Measurements from ENCODE around the gene IP6K3.
A peak's percentile ranks its signal among the peaks of the same experiment; 100 is the strongest.

IP6K3 gene

DNA sequence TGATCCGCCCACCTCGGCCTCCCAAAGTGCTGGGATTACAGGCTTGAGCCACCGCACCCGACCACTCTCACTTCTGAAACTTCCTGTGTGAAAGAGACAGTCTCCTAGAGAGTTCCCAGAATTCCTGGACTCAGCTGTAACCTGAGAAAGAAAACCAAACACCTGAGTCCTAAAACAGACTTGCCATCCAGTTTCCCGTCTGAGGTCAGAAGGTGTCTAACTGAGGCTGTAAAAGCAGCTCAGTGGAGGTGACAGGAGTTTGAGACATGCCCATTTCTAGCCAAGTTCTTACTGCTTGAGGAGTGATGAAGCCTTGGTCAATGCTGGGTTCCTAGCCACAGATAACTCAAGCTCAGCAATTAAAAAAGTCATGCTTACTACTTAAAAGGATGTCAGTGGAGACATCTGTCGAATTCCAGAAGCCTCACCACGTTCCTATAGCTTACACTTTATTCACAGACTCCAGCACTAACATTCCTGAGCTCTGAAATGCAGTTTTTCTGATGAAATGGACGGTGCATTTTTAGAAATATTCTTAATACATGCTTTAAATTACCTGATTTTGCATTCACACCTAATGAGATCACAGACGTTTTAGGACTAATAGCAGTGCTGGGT, 41.3 kb downstream of the IP6K3 start:
- DNase-seq (ENCODE audit: low read depth): no peak

DNA sequence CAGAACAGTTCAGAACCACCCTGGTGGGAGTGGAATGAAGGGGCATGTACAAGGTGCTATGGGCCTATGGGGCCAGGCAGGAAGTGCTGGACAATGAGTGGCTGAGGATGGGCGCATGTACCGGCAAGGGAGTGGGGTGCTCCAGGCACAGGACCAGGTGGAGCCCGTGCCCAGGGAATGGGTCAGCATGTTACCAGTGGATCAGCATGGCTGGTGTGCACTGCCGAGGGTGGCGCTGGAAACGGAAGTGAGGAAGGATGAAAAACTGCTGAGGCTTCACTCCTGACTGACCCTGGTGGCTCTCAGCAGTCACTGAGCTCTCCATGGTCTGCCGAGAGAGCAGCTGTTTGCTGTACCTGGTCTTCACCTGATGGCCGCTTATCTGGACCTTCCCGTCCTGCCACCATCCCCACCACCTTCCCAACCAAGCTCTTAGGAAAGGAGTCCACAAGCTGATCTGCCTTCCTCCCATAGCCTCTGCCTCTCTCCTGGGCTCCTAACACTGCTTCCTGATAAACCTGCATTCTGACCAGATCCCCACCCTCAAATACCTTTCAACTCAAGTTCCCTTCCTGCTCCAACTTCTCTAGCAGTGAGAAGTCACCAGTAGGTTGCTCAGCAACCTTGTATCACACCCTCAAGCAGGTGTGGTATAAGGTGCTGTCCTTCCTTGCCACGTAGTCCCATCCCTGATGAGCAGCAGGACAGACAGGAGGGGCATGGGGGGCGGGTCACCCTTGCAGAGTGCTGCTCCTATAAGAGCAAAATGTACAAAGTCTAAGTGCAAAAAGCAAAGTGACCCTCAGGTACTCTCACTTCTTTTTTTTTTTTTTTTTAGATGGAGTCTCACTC, 42.3 kb downstream of the IP6K3 start:
- DNase-seq (ENCODE audit: low read depth): no peak

DNA sequence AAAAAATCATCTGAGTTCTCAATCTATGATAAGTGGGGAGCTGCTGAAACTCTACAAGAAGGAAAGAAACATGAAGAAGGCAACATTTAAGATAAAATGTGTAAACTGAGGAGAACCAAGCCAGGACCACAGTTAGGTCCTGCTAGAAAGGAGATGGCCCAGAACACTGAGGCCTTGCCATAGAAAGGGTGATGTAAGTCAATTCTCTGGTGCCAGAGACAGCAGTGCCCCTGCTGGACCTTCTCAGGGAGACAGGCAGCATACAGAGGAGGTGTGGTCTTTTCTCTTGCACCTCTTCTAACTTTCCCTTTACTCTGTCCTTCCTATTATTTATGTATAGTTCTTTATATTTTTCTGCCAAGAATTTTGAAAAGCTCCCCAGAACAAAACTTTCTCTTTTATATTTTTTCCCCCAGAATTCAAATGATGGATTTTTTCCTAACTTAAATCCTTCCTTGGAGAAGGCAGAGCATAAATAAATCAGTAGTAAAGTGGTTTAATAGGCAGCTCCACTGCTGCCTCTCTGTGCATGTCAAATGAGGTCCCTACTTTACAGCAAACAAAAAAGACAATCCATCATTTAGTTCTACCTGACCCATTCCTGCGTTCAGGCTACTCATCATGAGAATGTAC, 44.2 kb downstream of the IP6K3 start:
- peak; percentile 52 for DNase-seq (ENCODE audit: low read depth)

DNA sequence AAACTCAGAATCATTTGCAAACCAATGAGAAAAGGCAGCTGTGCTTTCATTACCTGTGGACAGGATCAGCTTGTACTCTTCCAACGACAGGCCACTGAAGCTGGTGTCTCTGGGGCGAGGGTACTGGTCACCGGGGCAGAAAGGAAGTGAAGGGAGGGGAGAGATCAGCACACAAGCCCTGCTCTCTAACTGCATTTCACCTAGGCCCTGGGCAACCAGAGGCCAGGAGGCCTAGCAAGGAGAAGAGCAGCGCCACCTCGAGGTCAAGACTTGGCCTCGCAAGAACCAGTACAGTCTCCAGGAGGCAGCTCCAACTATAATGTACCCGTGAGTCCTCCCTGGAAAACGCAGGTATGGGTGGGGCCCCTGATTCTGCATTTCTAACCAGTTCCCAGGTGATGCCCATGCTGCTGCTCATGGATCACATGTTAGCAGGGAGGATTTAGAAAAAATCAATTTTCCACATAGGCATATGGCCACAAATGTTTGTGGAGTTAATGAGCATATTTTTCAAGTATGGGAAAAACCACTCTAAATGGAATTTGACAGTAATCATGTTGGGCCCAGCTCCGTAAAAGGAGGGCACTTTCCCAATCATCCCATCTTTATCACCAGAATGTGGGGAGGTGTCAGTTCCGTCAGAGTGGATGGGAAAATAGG, 46.2 kb downstream of the IP6K3 start:
- no peak for DNase-seq (ENCODE audit: low read depth)

DNA sequence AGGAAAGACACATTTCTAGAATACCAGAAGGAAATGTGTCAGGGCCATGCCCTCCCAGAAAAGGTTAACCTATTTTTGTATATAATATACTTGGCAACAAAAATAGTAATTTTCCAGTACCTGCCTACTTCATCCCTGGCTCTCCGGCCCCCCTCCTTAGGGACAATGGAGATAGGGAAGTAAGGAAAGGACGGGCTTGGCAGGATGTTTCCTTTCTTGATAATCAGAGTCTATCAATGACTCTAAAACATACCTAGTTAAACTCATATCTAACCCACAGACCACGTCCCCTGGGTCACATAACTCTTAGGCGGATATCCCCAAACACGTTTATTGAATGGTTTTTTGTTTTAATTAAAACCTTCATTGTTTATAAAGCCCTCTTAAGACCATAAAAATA, 47.0 kb downstream of the IP6K3 start:
- no peak for DNase-seq (ENCODE audit: low read depth)

DNA sequence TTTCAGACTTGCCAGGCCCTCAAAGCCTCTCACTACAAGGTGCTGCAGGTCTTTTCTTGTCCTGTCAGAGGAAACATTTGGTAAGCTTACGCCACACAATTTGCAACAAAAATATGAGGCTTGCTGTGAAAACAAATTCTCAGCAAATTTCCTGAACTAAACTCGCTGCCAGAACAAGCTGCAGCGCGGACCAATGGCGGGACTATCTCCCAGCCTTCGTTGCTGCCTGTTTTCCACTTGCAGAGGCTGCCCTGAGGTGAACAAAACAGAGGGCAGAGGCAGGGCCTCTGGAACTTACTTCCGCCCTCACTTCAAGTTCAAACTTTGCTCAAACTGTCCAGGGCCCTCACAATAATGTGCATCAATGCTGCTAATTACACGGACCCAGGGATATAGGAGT, 47.6 kb downstream of the IP6K3 start:
- no peak for DNase-seq (ENCODE audit: low read depth)

DNA sequence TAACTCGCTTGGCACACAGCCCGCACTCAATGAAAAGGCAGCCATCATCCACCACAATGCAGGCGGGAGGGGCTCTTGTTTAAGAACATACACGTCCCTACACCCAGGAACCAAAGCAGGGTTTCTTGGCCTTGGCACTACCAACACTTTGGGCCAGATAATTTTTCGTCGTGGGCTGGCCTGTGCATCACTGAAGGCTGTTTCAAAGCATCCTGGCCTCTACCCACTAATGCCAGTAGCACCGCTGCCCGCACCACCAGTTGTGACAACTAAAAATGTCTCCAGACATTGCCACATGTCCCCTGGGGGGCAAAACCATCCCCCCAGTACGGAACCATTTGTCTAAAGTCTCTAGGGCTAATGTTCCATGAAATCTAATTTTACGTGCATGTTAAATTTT, 48.2 kb downstream of the IP6K3 start:
- DNase-seq (ENCODE audit: low read depth): no peak

DNA sequence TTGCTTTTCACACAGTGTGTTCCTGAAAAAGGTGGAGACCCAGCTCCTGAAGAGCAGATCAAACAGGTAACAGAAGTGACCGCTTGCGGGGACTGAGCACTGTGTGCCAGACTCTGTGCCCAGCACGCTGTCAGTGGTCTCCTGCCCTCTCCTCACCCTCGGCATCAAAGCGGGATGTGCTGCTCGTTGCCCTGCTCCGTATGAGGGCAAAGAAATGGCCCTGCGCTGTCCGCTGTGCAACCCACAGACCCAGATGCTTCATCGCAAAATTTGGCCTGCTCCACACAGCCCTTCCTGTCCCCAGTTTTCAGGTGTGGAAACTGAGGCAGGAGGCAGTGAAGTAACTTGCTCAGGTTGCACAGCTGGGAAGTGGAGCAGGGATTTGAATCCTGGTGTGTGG, 48.9 kb downstream of the IP6K3 start:
- no peak for DNase-seq (ENCODE audit: low read depth)

DNA sequence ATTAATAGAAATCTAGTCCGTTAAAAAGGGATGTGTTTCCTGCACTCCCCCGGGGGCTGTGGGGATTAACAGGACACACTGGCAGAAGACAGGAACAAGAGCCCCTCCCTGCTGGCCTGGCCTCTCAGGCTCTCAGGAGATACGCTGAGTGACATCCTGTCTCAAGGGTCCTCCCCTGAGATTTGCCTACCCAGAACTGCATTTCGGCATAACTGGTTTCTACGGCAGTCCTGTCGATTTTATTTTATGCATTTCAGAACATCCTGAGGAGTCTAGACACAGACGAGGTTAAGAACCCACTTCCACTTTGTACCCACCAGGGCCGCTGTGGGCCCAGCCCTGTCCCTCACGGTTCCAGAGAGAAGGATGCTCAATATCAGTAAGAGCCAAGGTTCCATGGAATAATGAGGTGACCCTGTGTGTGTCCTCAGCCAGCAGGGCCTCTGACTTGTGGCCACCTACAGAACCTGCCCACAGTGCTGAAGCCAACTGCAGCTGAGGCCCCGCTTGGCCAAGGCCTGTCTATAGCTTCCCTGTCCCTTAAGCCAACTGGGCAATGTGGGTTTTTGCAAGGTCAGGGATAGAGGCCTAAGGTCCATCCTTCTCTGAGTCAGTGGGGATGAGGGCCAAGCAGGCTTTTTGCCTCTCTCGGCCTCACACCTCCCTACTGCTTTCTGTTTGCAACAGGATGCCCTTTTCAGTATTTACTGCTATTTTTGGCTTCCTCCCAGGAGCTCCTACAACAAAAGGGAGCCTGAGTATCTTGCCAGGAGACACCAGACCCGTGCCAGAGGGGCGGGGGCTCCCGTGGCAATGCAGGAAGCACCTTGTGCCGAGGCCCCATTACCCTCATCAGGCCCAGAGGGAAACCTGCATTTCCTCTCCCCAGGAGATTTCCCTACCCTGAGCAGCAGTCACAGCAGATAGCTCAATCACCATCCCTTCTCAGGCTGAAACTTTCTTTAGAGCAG, 49.9 kb downstream of the IP6K3 start:
- DNase-seq (ENCODE audit: low read depth): no peak

DNA sequence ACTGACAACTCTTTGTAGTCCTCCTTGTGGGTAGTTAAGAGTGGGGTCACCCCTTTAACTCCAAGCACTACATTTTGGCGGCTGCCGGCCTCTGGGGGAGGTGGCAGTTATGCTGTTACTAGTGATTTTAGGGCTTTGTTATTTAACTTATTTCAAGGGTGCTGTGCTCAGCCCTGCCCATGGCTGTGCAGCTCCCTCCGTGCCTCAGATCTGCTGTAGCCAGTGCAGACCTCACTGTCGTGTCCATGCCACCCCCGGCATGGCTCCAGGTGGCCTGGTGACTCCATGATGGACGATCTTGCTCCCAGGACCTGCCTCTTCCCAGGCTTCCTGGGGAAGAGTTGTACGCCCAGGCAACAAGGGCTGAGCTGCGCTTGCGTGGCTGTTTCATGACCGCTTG, 50.6 kb downstream of the IP6K3 start:
- DNase-seq (ENCODE audit: low read depth): no peak

DNA sequence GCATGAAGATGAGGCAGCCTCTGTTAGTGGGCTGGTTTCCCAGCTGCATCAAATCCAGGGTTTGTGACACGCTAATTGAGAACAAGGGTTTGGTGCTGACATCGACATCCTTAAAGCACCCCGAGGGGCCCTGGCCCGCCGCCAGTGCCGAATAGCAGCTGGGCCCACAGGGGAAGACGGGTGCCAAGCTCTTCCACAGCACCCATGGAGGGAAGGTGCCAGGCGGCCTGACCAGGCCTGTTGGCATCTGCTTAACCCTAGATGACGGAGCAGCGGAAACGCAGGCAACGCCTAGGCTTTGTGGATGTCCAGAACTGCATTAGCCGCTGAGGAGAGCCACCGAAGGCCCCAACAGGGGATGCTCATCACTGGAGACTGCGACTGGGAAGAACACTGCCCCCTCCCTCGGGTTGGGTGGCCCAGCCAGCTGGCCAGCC, 51.2 kb downstream of the IP6K3 start:
- no peak for DNase-seq (ENCODE audit: low read depth)

DNA sequence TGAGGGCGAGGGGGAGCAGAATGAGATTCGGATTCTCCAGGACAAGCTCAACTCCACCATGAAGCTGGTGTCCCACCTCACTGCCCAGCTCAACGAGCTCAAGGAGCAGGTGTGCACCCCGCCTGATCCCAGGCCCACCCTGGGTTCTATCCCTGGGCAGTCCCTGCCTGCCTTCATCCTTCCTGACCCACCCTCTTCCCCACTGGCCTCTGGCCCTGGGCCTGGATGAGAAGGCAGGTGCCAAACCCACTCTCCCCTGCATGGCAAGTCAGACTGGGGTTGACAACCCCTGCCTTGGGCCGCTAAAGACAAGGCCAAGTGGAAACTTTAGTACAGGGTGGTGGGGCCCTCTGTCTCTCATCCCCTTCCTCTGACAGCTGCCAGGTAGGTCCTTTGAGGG, 51.7 kb downstream of the IP6K3 start:
- no peak for DNase-seq (ENCODE audit: low read depth)

DNA sequence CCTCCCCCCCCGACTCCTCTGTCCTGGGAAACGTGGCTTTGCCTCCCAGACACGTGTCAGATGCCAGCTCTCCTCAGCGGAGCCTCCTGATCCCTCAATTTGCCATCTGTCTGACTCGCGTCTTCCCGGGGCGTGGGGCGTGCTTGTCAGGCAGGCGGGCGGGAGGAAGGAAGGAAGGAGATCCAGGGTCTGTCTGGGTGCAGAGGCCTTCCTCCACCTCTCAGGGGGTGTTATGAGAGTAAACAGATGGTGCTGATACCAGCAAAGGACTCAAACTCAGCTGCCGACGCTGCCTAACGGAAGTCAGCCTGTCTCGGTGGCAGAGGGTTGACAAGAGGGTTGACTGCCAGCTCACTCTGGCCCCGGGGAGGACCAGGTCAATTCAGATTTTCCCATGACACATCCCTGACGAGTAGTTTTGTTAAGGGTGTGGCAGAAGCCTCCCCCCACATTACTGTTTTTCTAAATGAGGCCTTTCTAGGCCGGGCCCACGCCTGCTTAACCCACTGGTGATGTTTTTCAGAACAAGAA, 52.2 kb downstream of the IP6K3 start:
- DNase-seq (ENCODE audit: low read depth): no peak

DNA sequence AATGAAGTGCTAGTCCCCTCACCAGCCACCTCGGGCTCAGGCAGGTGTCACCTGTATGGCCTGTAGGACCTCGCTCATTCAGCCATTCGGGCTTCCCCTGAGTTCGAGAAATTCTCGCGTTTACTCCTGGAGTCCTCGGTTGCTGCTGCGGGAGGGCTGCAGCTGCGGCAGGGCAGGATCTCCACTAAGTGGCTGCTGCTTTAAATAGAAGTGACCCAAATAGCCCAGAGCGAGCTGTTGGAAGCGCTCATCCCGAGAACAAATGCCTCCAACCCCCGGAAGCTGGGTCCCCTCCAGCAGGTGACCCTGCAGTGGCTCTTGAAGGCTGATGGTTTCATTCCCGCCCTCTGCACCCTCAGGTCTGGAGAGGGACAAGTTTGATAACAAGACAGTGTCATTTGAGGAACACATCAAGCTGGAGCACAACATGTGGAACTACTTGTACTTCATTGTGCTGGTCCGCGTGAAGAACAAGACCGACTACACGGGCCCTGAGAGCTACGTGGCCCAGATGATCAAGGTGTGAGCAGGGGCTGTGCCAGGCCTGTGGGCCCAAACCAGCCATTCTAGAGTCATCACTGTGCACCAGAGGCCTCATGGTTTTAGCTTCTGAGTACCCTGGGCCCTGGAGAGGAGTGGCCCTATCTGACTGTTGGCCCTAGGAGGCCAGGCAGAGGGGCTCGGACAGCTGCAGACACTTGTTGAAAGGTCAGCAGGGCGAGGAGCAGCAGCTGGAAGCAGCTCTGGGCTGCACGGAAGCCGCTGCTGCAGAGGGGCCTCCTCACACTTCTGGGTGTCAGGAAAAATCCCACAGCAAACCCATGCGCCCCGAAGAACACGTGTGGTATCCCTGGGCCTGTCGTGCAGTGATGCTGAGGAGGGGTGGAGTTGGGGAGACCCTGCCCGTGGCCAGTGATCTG, 53.3 kb downstream of the IP6K3 start:
- DNase-seq (ENCODE audit: low read depth): no peak

DNA sequence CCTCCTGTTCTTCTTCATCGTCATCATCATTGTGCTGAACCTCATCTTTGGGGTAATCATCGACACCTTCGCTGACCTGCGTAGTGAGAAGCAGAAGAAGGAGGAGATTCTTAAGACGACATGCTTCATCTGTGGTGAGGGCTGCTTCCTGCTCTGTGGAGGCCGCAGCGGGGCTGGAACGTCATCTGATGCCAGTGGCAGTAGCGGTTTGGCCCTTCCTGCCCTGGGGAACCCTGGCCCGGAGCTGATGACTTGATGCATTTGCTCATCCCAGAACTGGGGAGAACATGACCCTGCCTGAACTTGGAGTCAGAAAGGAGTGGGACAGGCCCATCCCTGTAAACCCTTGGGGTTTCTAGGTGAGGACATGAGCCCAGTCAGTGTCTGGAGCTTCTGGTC, 53.9 kb downstream of the IP6K3 start:
- peak; percentile 41 for DNase-seq (ENCODE audit: low read depth)

DNA sequence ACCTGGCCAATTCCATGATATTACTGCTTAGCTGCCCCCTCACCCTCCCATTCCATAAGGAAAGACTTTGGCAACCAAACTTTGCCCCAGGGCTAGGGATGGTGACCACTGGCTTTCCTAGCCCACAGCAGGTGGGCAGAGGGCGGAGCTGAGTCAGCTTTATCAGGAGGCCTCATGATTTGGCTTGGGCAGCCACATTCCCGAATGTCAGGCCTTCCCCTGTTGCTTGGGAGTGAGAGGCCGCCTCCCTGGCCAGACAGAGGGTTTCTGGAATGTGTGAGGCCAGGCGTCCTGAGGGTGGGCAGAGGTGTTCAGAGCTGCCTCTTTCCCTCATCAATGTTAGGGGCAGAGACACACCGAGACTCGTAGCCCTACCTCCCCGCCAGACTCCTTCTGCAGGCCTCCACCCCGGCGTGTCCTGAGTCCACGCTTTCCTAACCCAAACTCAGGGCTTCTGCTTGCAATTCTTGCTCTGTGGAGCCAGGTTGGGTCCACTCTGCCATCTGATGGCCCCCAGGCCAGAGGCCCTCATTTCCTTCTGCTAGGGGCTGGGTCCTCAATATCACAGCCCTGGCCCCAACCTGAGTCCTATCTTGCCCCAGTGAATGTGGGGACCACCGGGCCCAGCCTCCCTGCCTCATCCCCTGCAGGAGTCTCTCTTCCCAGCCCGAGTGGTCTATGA, 54.5 kb downstream of the IP6K3 start:
- DNase-seq (ENCODE audit: low read depth): no peak

DNA sequence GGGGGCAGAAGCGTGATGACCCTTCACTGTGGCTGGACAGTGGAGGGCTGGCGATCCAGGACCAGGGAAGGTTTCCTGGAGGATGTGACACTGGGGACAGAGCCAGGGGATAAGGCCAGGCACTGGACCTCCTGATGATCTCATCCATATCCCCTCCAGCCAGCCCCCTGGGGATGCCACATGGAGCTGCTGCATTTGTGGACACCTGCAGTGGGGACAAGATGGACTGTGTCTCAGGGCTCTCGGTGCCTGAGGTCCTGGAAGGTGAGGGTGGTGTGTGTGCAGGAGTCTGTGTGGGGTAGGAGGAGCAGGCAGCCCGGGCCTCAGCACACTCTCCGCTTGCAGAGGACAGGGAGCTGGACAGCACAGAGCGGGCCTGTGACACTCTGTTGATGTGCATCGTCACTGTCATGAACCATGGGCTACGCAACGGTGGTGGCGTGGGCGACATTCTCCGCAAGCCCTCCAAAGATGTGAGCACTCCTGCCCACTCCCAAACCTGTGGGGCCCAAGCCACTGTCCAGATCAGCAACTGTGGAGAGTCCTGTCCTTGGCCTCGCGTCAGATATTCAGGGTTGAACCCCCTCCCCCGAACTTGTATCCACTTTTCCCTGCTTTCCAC, 55.1 kb downstream of the IP6K3 start:
- no peak for DNase-seq (ENCODE audit: low read depth)

DNA sequence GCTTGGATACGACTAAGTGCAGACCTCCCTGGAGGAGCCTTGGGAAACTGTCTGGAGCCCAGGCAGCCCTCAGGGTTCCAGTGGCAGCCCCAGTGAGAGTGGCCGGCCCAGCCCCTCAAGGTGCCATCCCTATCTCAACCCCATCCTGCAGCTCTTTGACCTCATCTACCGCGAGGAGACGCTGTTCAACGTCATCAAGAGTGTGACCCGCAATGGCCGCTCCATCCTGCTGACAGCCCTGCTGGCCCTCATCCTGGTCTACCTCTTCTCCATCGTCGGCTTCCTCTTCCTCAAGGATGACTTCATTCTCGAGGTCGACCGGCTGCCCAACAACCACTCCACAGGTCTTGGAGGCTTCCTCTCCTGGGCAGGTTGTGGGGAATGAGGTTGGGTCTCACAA, 55.9 kb downstream of the IP6K3 start:
- no peak for DNase-seq (ENCODE audit: low read depth)

DNA sequence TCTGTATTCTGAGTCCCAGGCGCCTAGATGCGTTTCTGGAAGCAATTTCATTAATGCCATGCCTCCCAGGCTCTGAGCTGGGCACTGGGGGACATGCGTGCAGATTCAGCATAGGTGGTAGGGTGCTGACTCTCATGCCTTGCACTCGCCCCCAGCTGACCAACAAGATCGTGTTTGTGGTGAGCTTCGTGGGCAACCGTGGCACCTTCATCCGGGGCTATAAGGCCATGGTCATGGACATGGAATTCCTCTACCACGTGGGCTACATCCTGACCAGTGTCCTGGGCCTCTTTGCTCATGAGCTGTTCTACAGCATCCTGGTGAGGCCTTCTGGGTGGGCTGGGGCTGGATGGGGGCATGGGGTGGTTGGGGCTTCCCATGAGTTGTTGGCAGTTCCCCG, 56.8 kb downstream of the IP6K3 start:
- DNase-seq (ENCODE audit: low read depth): no peak

Data from stromal cell of bone marrow (primary cell).